ENCODE data around the gene FAM98A. TPM values are rescaled to one million over a fixed set of nuclear protein-coding genes. Genes with fewer than 3 reads are reported as not detected.

FAM98A gene
- total and polyA plus RNA-seq, 10 of the 15 experiments (the other 5 are each of a cell fraction or from before 2014, with no cell fraction given), result 29.7 to 231 (median 80.2) TPM

DNA sequence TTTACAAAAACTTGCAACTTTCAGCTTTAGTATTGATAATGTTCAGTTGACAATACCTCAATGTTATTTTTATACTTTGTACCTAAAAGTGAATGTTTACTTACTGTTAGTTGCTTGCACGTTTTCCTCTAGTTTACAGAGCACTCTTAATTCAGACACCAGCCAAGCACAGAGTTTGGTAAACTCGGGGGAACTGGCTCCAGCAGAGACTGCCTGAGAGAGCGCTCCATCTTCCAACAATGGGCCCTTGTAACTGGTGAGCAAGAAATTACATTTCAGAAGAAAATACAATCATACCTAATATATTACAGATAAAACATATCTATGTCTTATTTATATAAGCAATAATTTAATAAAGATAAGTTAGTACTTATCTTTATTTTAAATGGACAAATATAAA lies 3.7 kb downstream of the FAM98A start (continued):
- TF ChIP-seq, protein P1, sequence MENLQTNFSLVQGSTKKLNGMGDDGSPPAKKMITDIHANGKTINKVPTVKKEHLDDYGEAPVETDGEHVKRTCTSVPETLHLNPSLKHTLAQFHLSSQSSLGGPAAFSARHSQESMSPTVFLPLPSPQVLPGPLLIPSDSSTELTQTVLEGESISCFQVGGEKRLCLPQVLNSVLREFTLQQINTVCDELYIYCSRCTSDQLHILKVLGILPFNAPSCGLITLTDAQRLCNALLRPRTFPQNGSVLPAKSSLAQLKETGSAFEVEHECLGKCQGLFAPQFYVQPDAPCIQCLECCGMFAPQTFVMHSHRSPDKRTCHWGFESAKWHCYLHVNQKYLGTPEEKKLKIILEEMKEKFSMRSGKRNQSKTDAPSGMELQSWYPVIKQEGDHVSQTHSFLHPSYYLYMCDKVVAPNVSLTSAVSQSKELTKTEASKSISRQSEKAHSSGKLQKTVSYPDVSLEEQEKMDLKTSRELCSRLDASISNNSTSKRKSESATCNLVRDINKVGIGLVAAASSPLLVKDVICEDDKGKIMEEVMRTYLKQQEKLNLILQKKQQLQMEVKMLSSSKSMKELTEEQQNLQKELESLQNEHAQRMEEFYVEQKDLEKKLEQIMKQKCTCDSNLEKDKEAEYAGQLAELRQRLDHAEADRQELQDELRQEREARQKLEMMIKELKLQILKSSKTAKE (IDR thresholded peaks at IDR 0.05; ENCODE audit: low read depth, poor library complexity, severe bottlenecking), result no peak
- TF ChIP-seq ESRRA (IDR thresholded peaks at IDR 0.05; ENCODE audit: low read length), result no peak
- TF ChIP-seq MEF2A (IDR thresholded peaks at IDR 0.05; ENCODE audit: insufficient read depth, low read depth, low read length), result no peak
- TF ChIP-seq SPI1 (IDR thresholded peaks at IDR 0.05; ENCODE audit: borderline replicate concordance, insufficient read depth, low read depth, low read length), result no peak
- TF ChIP-seq MTA2 (IDR thresholded peaks at IDR 0.05; ENCODE audit: low read depth), result no peak
- no peak for TF ChIP-seq POLR2AphosphoS5 (IDR thresholded peaks at IDR 0.05; ENCODE audit: low read length)

DNA sequence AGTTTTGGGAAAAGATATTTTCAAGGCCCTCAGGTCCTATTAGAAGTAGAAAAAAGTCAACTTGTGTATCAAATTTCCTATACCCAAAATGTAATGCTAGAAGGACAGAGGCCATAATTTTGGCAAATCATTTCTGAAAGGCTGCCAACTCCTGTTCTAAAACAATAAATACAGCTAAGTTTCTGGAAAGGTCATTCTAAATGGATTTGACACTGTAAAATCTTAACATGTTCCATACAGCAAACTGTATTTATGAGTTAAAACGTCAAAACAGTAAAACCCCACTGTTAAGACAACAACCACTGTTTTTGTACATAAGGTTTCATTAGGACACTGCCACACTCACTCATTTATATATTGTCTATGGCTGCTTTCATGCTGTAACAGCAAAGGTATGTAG lies 9.7 kb downstream of the FAM98A start:
- no TSS peak for BruUV-seq (replicated peaks)
- CTCF ChIA-PET, result interaction anchor here (1.1 kb wide), 1 partner anchor 10 kb away, joined by 3 read pairs; the partner anchor contains the start of gene FAM98A
- ATAC-seq (no peak), FAIRE-seq (no peak), DNase-seq (ENCODE audit: low read depth, low spot score) (no peak)
- no peaks in the 10 kb centered on the region for H3K9me3 ChIP-seq (replicated peaks; ENCODE audit: control insufficient read depth, insufficient read depth, low read length)
- in situ Hi-C loops (cut with MboI), result loop anchor here (25.0 kb wide), 1 partner anchor 827 kb away; no protein-coding TSS in a partner anchor
- no peak overlapping the region for H3K4me3 ChIP-seq
- intact Hi-C loops (cut with micrococcal nuclease; ENCODE audit: unreplicated experiment), result loop anchor here (10.0 kb wide), 4 partner anchors 215 to 1035 kb away; partner anchors contain the start of gene LTBP1
- H3K27me3 ChIP-seq (replicated peaks in 1 of 2; ENCODE audit: control insufficient read depth in 2 of 2, insufficient read depth in 2 of 2, low read length in 1 of 2), result no peaks in the 10 kb centered on the region
- no peak overlapping the region for H2AFZ ChIP-seq (ENCODE audit: control insufficient read depth, low read depth, low read length)
- peaks cover 8% of the 10 kb centered on the region for H3K79me2 ChIP-seq (ENCODE audit: control insufficient read depth, insufficient read depth, low read length)
- H4K20me1 ChIP-seq (ENCODE audit: control insufficient read depth, insufficient read depth), result no peaks in the 10 kb centered on the region
- H3K4me2 ChIP-seq (ENCODE audit: control insufficient read depth, insufficient read depth), result no peak overlapping the region
- no peak overlapping the region for H3K27ac ChIP-seq (ENCODE audit: control insufficient read depth, insufficient read depth)
- SMC1A ChIA-PET (ENCODE audit: uncharacterized antibody, unreplicated experiment), result no interaction called here
- H3K4me1 ChIP-seq (ENCODE audit: control insufficient read depth, insufficient read depth, low read length), result no peaks in the 10 kb centered on the region
- POLR2A ChIA-PET, result interaction anchor here (1.1 kb wide), 1 partner anchor 113 kb away, joined by 4 read pairs; the partner anchor contains the start of gene RASGRP3
- RAD21 ChIA-PET (ENCODE audit: unreplicated experiment), result no interaction called here
- H3K36me3 ChIP-seq (ENCODE audit: control insufficient read depth in 2 of 2, insufficient read depth in 2 of 2, low read length in 1 of 2), result peaks cover 4 to 26% of the 10 kb centered on the region in 2 experiments
- WGBS (ENCODE audit: insufficient coverage, insufficient replicate concordance, low lambda C conversion rate, missing lambda C conversion rate), result 100% methylated on average over 1 of the region's 1 CpG
- no peak overlapping the region for H3K9ac ChIP-seq (ENCODE audit: control insufficient read depth, insufficient read depth, low read length)
- TF ChIP-seq MXI1 (IDR thresholded peaks at IDR 0.05; ENCODE audit: low read depth, low read length) (no peak), NFYB (IDR thresholded peaks at IDR 0.05; ENCODE audit: insufficient read depth, low read depth, low read length) (no peak), KDM1A (IDR thresholded peaks at IDR 0.05; ENCODE audit: borderline replicate concordance) (no peak), BHLHE40 (IDR thresholded peaks at IDR 0.05; ENCODE audit: borderline replicate concordance in 1 of 2, low read depth in 2 of 2, low read length in 1 of 2) (no peak), ZZZ3 (IDR thresholded peaks at IDR 0.05; ENCODE audit: control insufficient read depth, insufficient read length, low read depth) (no peak), CBX5 (IDR thresholded peaks at IDR 0.05; ENCODE audit: low read depth) (no peak)
- TF ChIP-seq, protein P2, sequence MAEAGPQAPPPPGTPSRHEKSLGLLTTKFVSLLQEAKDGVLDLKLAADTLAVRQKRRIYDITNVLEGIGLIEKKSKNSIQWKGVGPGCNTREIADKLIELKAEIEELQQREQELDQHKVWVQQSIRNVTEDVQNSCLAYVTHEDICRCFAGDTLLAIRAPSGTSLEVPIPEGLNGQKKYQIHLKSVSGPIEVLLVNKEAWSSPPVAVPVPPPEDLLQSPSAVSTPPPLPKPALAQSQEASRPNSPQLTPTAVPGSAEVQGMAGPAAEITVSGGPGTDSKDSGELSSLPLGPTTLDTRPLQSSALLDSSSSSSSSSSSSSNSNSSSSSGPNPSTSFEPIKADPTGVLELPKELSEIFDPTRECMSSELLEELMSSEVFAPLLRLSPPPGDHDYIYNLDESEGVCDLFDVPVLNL (IDR thresholded peaks at IDR 0.05; ENCODE audit: low read depth, low read length), result no peak
- TF ChIP-seq, protein P3, sequence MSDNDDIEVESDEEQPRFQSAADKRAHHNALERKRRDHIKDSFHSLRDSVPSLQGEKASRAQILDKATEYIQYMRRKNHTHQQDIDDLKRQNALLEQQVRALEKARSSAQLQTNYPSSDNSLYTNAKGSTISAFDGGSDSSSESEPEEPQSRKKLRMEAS (IDR thresholded peaks at IDR 0.05; ENCODE audit: low read depth, low read length), result no peak
- TF ChIP-seq, protein P4, sequence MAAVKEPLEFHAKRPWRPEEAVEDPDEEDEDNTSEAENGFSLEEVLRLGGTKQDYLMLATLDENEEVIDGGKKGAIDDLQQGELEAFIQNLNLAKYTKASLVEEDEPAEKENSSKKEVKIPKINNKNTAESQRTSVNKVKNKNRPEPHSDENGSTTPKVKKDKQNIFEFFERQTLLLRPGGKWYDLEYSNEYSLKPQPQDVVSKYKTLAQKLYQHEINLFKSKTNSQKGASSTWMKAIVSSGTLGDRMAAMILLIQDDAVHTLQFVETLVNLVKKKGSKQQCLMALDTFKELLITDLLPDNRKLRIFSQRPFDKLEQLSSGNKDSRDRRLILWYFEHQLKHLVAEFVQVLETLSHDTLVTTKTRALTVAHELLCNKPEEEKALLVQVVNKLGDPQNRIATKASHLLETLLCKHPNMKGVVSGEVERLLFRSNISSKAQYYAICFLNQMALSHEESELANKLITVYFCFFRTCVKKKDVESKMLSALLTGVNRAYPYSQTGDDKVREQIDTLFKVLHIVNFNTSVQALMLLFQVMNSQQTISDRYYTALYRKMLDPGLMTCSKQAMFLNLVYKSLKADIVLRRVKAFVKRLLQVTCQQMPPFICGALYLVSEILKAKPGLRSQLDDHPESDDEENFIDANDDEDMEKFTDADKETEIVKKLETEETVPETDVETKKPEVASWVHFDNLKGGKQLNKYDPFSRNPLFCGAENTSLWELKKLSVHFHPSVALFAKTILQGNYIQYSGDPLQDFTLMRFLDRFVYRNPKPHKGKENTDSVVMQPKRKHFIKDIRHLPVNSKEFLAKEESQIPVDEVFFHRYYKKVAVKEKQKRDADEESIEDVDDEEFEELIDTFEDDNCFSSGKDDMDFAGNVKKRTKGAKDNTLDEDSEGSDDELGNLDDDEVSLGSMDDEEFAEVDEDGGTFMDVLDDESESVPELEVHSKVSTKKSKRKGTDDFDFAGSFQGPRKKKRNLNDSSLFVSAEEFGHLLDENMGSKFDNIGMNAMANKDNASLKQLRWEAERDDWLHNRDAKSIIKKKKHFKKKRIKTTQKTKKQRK (IDR thresholded peaks at IDR 0.05; ENCODE audit: low read depth, low read length), result no peak
